ENCODE results near the gene WDR49.

DNA sequence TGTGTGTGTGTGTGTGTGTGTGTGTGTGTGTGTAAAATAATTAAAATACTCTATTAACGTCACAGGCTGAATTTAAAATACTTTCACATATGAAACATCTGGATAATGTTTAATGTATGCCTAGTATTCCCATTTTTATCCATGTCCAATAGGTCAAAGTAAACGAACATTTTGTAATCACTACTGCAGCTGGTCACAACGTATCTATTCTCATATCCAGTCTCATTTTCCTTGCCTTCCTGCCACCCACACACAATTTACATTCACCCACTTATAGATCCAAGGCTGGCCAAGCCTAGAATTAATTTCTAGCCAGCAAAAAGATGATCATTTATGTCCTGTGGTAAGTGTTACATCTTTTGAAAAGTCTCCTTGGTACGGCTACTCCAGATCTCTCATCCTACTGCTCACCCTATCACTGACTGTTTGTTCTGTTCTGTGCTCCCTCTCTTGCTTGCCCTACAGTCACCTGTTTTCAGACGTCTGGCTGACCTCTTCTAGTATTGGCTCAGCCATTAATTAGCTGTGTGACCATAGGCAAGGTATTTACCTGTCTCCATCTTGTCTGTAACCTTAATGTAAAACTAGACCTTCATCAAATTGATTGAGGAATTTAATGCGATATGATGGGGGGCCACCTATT is 197.5 kb downstream of the WDR49 start:
- TF ChIP-seq CTCF (IDR thresholded peaks at IDR 0.05) (no peak), POLR2A (IDR thresholded peaks at IDR 0.05) (no peak)

All from heart left ventricle (tissue), 13 donors.